OCI-LY7 (cell line): ENCODE data around the gene OGA.

Experiments
- EZH2phosphoT487 ChIP-seq: fragments of 200-600 bp; sonication (generic); IDR thresholded peaks from 2 replicates; pipeline ENCODE4 v1.6.1; 2018; ENCODE audit warnings: low read depth, borderline replicate concordance, mild to moderate bottlenecking, mixed run types, antibody characterized with exemption, low read length, moderate library complexity, mixed read lengths
- TF ChIP-seq, protein P1 (sequence below): fragments of 200-600 bp; sonication (generic); conservative IDR thresholded peaks from 2 replicates; pipeline ENCODE4 v1.5.1; 2014; ENCODE audit warnings: mild to moderate bottlenecking, antibody characterized with exemption, low read length, moderate library complexity, mixed read lengths

GRCh38 chr10:101858723-101859500, 40.7 kb upstream of the OGA start:
- TF ChIP-seq, protein P1, sequence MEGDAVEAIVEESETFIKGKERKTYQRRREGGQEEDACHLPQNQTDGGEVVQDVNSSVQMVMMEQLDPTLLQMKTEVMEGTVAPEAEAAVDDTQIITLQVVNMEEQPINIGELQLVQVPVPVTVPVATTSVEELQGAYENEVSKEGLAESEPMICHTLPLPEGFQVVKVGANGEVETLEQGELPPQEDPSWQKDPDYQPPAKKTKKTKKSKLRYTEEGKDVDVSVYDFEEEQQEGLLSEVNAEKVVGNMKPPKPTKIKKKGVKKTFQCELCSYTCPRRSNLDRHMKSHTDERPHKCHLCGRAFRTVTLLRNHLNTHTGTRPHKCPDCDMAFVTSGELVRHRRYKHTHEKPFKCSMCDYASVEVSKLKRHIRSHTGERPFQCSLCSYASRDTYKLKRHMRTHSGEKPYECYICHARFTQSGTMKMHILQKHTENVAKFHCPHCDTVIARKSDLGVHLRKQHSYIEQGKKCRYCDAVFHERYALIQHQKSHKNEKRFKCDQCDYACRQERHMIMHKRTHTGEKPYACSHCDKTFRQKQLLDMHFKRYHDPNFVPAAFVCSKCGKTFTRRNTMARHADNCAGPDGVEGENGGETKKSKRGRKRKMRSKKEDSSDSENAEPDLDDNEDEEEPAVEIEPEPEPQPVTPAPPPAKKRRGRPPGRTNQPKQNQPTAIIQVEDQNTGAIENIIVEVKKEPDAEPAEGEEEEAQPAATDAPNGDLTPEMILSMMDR = no peak
- no peak for TF ChIP-seq EZH2phosphoT487
